B cell (primary cell): ENCODE data around the gene NYAP2. TPM values are rescaled to one million over a fixed set of nuclear protein-coding genes. Genes with fewer than 3 reads are reported as not detected.

ENCODE experiments used
- ATAC-seq: fragments of 200-7000 bp; cut with Tn5 transposase; one replicate; pipeline ENCODE4 v1.10.0; 2021; ENCODE audit warnings: low read depth, mild to moderate bottlenecking, moderate number of reproducible peaks, moderate library complexity
- CTCF ChIA-PET: fragments of 350-600 bp; sonication (Branson Sonifier 250); formaldehyde crosslinking; loops from one replicate; lab custom pipeline; 2021; ENCODE audit warnings: antibody characterized with exemption, inconsistent platforms; lab: Charles Lee
- POLR2A ChIA-PET: fragments of 350-600 bp; sonication (Branson Sonifier 250); formaldehyde crosslinking; loops from one replicate; lab custom pipeline; 2021; ENCODE audit warnings: antibody characterized with exemption; lab: Charles Lee
- DNase-seq: peaks from one replicate; pipeline ENCODE4 v3.0.0; 2013
- H2AFZ ChIP-seq: 2 replicates; pipeline ENCODE4 v1.6.1; 2012; ENCODE audit warnings: mild to moderate bottlenecking, low read depth, low read length; ENCODE audit not compliant: insufficient read depth, poor library complexity, severe bottlenecking
- H3K27ac ChIP-seq, 2 donors: 1 replicate in 1 of 2; 2 replicates in 1 of 2; pipeline ENCODE4 v1.5.1; 2012 to 2013; ENCODE audit warnings: low read length in 2 of 2, mild to moderate bottlenecking in 2 of 2, moderate library complexity in 1 of 2
- H3K27me3 ChIP-seq, 4 experiments: fragments of 200-600 bp in 1 of 4; sonication (generic) in 1 of 4; replicated peaks in 1 of 4; 1 replicate in 2 of 4; 2 replicates in 2 of 4; pipeline versions ENCODE4 v1.6.1 to v1.7.0; 2013 to 2016; ENCODE audit warnings: low read length in 3 of 4, mild to moderate bottlenecking in 2 of 4, mixed read lengths in 1 of 4, moderate library complexity in 1 of 4; ENCODE audit not compliant: insufficient read depth in 4 of 4, control insufficient read depth in 3 of 4; ENCODE audit errors: control extremely low read depth in 1 of 4
- H3K36me3 ChIP-seq, 2 experiments: replicated peaks in 1 of 2; 1 replicate in 1 of 2; 2 replicates in 1 of 2; pipeline versions ENCODE4 v1.6.1 to v1.7.1; 2013; ENCODE audit warnings: low read length in 1 of 2; ENCODE audit not compliant: insufficient read depth in 2 of 2, control insufficient read depth in 1 of 2; ENCODE audit errors: control extremely low read depth in 1 of 2, extremely low read depth in 1 of 2
- H3K4me1 ChIP-seq, 2 donors: fragments of 200-600 bp in 1 of 2; sonication (generic) in 1 of 2; 1 replicate in 1 of 2; 2 replicates in 1 of 2; pipeline versions ENCODE4 v1.5.1 to v1.6.1; 2013 to 2017; ENCODE audit warnings: low read length in 2 of 2; ENCODE audit not compliant: control insufficient read depth in 2 of 2, insufficient read depth in 2 of 2
- H3K4me2 ChIP-seq: replicated peaks from 2 replicates; pipeline ENCODE3; 2012; ENCODE audit warnings: mild to moderate bottlenecking, low read depth, low read length; ENCODE audit not compliant: poor library complexity, severe bottlenecking
- H3K4me3 ChIP-seq, 5 experiments: fragments of 200-600 bp in 1 of 5; sonication (generic) in 1 of 5; 1 replicate in 3 of 5; 2 replicates in 2 of 5; pipeline versions ENCODE4 v1.5.1 to v1.7.0; 2011 to 2016; ENCODE audit warnings: low read length in 4 of 5, mild to moderate bottlenecking in 4 of 5, low read depth in 2 of 5, control low read depth in 1 of 5, moderate library complexity in 1 of 5; ENCODE audit not compliant: insufficient read depth in 1 of 5; ENCODE audit errors: control extremely low read depth in 1 of 5, extremely low read depth in 1 of 5
- H3K79me2 ChIP-seq: fragments of 200-600 bp; sonication (generic); one replicate; pipeline ENCODE4 v1.6.0; 2016; ENCODE audit warnings: low read length; ENCODE audit not compliant: control insufficient read depth, insufficient read depth
- H3K9ac ChIP-seq: fragments of 200-600 bp; sonication (generic); 2 replicates; pipeline ENCODE4 v1.6.1; 2017; ENCODE audit warnings: mild to moderate bottlenecking, low read length, moderate library complexity
- H3K9me3 ChIP-seq, 3 donors: one replicate each; pipeline versions ENCODE4 v1.6.1 to v1.7.1; 2013; ENCODE audit warnings: low read length in 2 of 3; ENCODE audit not compliant: control insufficient read depth in 2 of 3, insufficient read depth in 1 of 3; ENCODE audit errors: control extremely low read depth in 1 of 3
- H4K20me1 ChIP-seq: 2 replicates; pipeline ENCODE4 v1.6.0; 2012; ENCODE audit warnings: mild to moderate bottlenecking, low read length; ENCODE audit not compliant: insufficient read depth, control insufficient read depth, poor library complexity, severe bottlenecking
- H3K27ac Mint-ChIP-seq: one replicate; pipeline ENCODE4 v1.8.0; 2021; ENCODE audit warnings: mixed read lengths
- H3K27me3 Mint-ChIP-seq: one replicate; pipeline ENCODE4 v1.8.0; 2021; ENCODE audit warnings: mixed read lengths
- H3K4me1 Mint-ChIP-seq: one replicate; pipeline ENCODE4 v1.8.0; 2021; ENCODE audit warnings: mixed read lengths
- H3K4me3 Mint-ChIP-seq: one replicate; pipeline ENCODE4 v1.8.0; 2021; ENCODE audit warnings: mixed read lengths
- H3K9me3 Mint-ChIP-seq: one replicate; pipeline ENCODE4 v1.8.0; 2022; ENCODE audit warnings: mixed read lengths; ENCODE audit not compliant: insufficient read depth
- CTCF ChIP-seq: fragments of 200-600 bp; IDR thresholded peaks from one replicate; pipeline ENCODE4 v1.8.0; 2022; ENCODE audit warnings: antibody characterized with exemption, mild to moderate bottlenecking
- EZH2 ChIP-seq: IDR thresholded peaks from 2 replicates; pipeline ENCODE4 v1.6.1; 2012; ENCODE audit warnings: borderline replicate concordance, low read depth, mild to moderate bottlenecking, moderate library complexity, low read length; ENCODE audit not compliant: insufficient read depth, poor library complexity, severe bottlenecking
- WGBS: methylation state at CpG from one replicate; pipeline ENCODE4 v1.1.5; 2013; ENCODE audit warnings: missing lambda C conversion rate; ENCODE audit not compliant: insufficient coverage; 5-methylcytosine and 5-hydroxymethylcytosine counted together
- intact Hi-C: fragments of 100-400 bp; cut with micrococcal nuclease; formaldehyde crosslinking; loops from one replicate; pipeline ENCODE4 v1.10.0; 2022
- polyA minus RNA-seq: library from RNA; depleted of rRNA, polyadenylated mRNA; stranded (reverse); fragments of >200 nt; gene quantifications from 2 replicates; pipeline ENCODE4 v1.2.3, GENCODE V29; 2012
- polyA plus RNA-seq: library from polyadenylated mRNA; depleted of rRNA; stranded (reverse); fragments of >200 nt; gene quantifications from 2 replicates; pipeline ENCODE4 v1.2.3, GENCODE V29; 2012
- total RNA-seq, 2 donors: library from RNA; stranded (reverse); fragments of 120-200 nt in 1 of 2; gene quantifications; 1 replicate in 1 of 2; 2 replicates in 1 of 2; pipeline versions ENCODE4 v1.2.3 to v1.2.4, GENCODE V29; 2013 to 2022

NYAP2 gene
- total RNA-seq (0.15 and 0.17 TPM in 2 replicates), polyA plus RNA-seq (0.12 TPM in 1 of 2 replicates, not detected in the other), polyA minus RNA-seq (0.17 TPM in 1 of 2 replicates, not detected in the other)
- total RNA-seq (2013), result 0.14 TPM

GRCh38 chr2:225399504-225399903 is at the start of gene NYAP2:
NYAP2 (plus strand) TSS chr2:225399710; CDS start chr2:225408881, 9,171 bp downstream.
- Histone ChIP-seq H3K27ac (no peak within 1 kb of the TSS), H3K4me3 (no peak within 1 kb of the TSS), H4K20me1 (no peaks in the 10 kb centered on the region), H2AFZ (no peak within 1 kb of the TSS), H3K27me3 (no peaks in the 10 kb centered on the region), H3K79me2 (no peaks in the 10 kb centered on the region), H3K9me3 (no peaks in the 10 kb centered on the region), H3K4me1 (no peaks in the 10 kb centered on the region), H3K4me2 (no peak within 1 kb of the TSS), H3K9ac (no peak within 1 kb of the TSS), H3K36me3 (no peaks in the 10 kb centered on the region)
- ATAC-seq (no peak), DNase-seq (no peak)
- TF ChIP-seq CTCF, result no peak
- TF ChIP-seq EZH2, result no peak
- intact Hi-C loops, result no loop called here
- Mint-ChIP-seq H3K27me3 (peaks cover 8% of the 10 kb centered on the region), H3K4me1 (no peaks in the 10 kb centered on the region), H3K27ac (peak within 1 kb of the TSS; percentile 33), H3K9me3 (no peaks in the 10 kb centered on the region), H3K4me3 (no peak within 1 kb of the TSS)
- ChIA-PET POLR2A (no interaction called here), CTCF (no interaction called here)
- WGBS, result 100% methylated on average over 1 of the region's 5 CpGs

DNA sequence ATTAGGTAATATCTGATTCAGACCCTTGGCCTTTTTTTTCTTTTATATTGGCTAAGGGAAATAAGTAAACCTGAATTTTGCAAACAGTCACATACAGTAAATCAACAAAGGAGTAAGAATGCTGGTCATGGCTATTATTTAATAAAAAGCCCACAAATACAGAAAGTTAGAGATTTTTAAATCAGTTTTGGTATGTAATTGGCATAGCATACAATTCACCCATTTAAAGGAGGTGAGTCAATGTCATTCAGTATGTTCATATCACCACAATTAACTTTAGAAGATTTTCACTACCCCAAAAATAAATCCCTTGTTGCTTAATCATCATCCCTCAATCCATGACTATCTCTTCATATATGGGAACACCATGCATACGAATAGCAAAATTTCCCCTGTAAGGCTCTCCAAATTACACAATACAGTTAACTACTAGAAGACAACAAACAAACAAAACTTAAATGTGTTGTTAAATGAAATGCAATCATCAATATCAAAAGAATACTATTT is 45.9 kb upstream of the NYAP2 start:
- H3K4me1 ChIP-seq, result no peaks in the 10 kb centered on the region
- H2AFZ ChIP-seq, result no peak overlapping the region
- H3K36me3 ChIP-seq, result no peaks in the 10 kb centered on the region
- ATAC-seq (no peak), DNase-seq (no peak)
- no peak overlapping the region for H3K4me3 Mint-ChIP-seq
- H3K4me1 Mint-ChIP-seq, result no peaks in the 10 kb centered on the region
- CTCF ChIA-PET, result no interaction called here
- intact Hi-C loops, result no loop called here
- TF ChIP-seq EZH2 (no peak), CTCF (no peak)
- POLR2A ChIA-PET, result no interaction called here
- no peaks in the 10 kb centered on the region for H3K27me3 ChIP-seq
- H3K9me3 Mint-ChIP-seq, result no peaks in the 10 kb centered on the region
- no peaks in the 10 kb centered on the region for H3K79me2 ChIP-seq
- H3K27ac ChIP-seq, result no peak overlapping the region
- no peak overlapping the region for H3K4me3 ChIP-seq
- no peak overlapping the region for H3K27ac Mint-ChIP-seq
- H3K4me2 ChIP-seq, result no peak overlapping the region
- no peaks in the 10 kb centered on the region for H4K20me1 ChIP-seq
- H3K9me3 ChIP-seq, result no peaks in the 10 kb centered on the region
- WGBS, result no CpG with 5 or more reads among the region's 1 CpG
- H3K27me3 Mint-ChIP-seq, result peaks cover 14% of the 10 kb centered on the region
- H3K9ac ChIP-seq, result no peak overlapping the region
